Mesothelial cell of epicardium (in vitro differentiated cells): ENCODE data around the gene FBXO34. TPM values are rescaled to one million over a fixed set of nuclear protein-coding genes. Genes with fewer than 3 reads are reported as not detected.
"Not testable (repeated sequence)": the region's sequence is repeated elsewhere in the genome, so short reads cannot be mapped to it uniquely, and the experiment has no call there.

Experiments
- DNase-seq, 2 experiments: peaks; one replicate each; pipeline ENCODE4 v3.0.0; 2021; ENCODE audit warnings: low spot score in 2 of 2; ENCODE audit not compliant: unreplicated experiment in 2 of 2
- H3K27ac Mint-ChIP-seq: 2 replicates; pipeline ENCODE4 v1.8.0; 2021; ENCODE audit warnings: mixed read lengths
- H3K27me3 Mint-ChIP-seq: 2 replicates; pipeline ENCODE4 v1.8.0; 2021; ENCODE audit warnings: low read depth, mixed read lengths
- H3K36me3 Mint-ChIP-seq: 2 replicates; pipeline ENCODE4 v1.8.0; 2021; ENCODE audit warnings: mixed read lengths
- H3K4me1 Mint-ChIP-seq: 2 replicates; pipeline ENCODE4 v1.8.0; 2021; ENCODE audit warnings: mixed read lengths
- H3K4me3 Mint-ChIP-seq: 2 replicates; pipeline ENCODE4 v1.8.0; 2021; ENCODE audit warnings: mild to moderate bottlenecking, moderate library complexity, mixed read lengths
- H3K9me3 Mint-ChIP-seq: 2 replicates; pipeline ENCODE4 v1.8.0; 2021; ENCODE audit warnings: mixed read lengths
- CTCF ChIP-seq: fragments of 200-600 bp; sonication (generic); IDR thresholded peaks from one replicate; pipeline ENCODE4 v1.5.0; 2021; ENCODE audit warnings: antibody characterized with exemption; ENCODE audit not compliant: unreplicated experiment
- total RNA-seq: library from RNA; stranded (reverse); gene quantifications from 3 replicates; pipeline ENCODE4 v1.2.1, GENCODE V29; 2021

FBXO34 gene
- total RNA-seq, 1 donor from 2014 or later, result 38.0 TPM

GRCh38 chr14:55309761-55310365 is 38.6 kb downstream of the FBXO34 start:
- Mint-ChIP-seq H3K9me3 (peaks cover 21% of the 10 kb centered on the region), H3K27ac (no peak overlapping the region), H3K4me1 (peaks cover 23% of the 10 kb centered on the region), H3K4me3 (no peak overlapping the region), H3K36me3 (peaks cover 34% of the 10 kb centered on the region), H3K27me3 (no peaks in the 10 kb centered on the region)
- no peak for DNase-seq
- no peak for TF ChIP-seq CTCF

GRCh38 chr14:55312379-55313030 is 41.3 kb downstream of the FBXO34 start:
- H3K27ac Mint-ChIP-seq, H3K27me3 Mint-ChIP-seq, DNase-seq, H3K4me3 Mint-ChIP-seq: not testable (repeated sequence)
- peaks cover 45% of the 10 kb centered on the region for H3K36me3 Mint-ChIP-seq
- peaks cover 19% of the 10 kb centered on the region for H3K4me1 Mint-ChIP-seq
- peaks cover 32% of the 10 kb centered on the region for H3K9me3 Mint-ChIP-seq

GRCh38 chr14:55313480-55313879 is 42.3 kb downstream of the FBXO34 start:
- no peak for DNase-seq
- TF ChIP-seq CTCF, result no peak

GRCh38 chr14:55314449-55314848 is 43.2 kb downstream of the FBXO34 start:
- no peak for TF ChIP-seq CTCF
- Mint-ChIP-seq H3K4me3 (no peak overlapping the region), H3K9me3 (peaks cover 32% of the 10 kb centered on the region), H3K4me1 (peaks cover 15% of the 10 kb centered on the region), H3K36me3 (peaks cover 50% of the 10 kb centered on the region), H3K27me3 (no peaks in the 10 kb centered on the region), H3K27ac (no peak overlapping the region)
- DNase-seq, result no peak

More at GRCh38 chr14:55313480-55313879, 42.3 kb downstream of the FBXO34 start:
- Mint-ChIP-seq H3K36me3 (peaks cover 45% of the 10 kb centered on the region), H3K9me3 (peaks cover 32% of the 10 kb centered on the region), H3K4me3 (no peak overlapping the region), H3K27ac (no peak overlapping the region), H3K27me3 (no peaks in the 10 kb centered on the region), H3K4me1 (peaks cover 15% of the 10 kb centered on the region)

GRCh38 chr14:55316564-55316963 is 45.3 kb downstream of the FBXO34 start:
- Mint-ChIP-seq H3K9me3 (peaks cover 23% of the 10 kb centered on the region), H3K36me3 (peaks cover 40% of the 10 kb centered on the region), H3K27ac (peak overlapping the region; percentile 85), H3K4me3 (no peak overlapping the region), H3K27me3 (no peaks in the 10 kb centered on the region), H3K4me1 (peaks cover 6% of the 10 kb centered on the region)
- no peak for TF ChIP-seq CTCF
- no peak for DNase-seq

GRCh38 chr14:55317542-55318306 is 46.5 kb downstream of the FBXO34 start:
- no peak for TF ChIP-seq CTCF
- H3K4me3 Mint-ChIP-seq, result no peak overlapping the region
- H3K27ac Mint-ChIP-seq, result no peak overlapping the region
- no peaks in the 10 kb centered on the region for H3K27me3 Mint-ChIP-seq
- H3K9me3 Mint-ChIP-seq, result peaks cover 23% of the 10 kb centered on the region
- H3K36me3 Mint-ChIP-seq, result peaks cover 34% of the 10 kb centered on the region
- no peak for DNase-seq
- H3K4me1 Mint-ChIP-seq, result peaks cover 6% of the 10 kb centered on the region
